H9 (cell line): Measurements from ENCODE around the gene MLPH. TPM values are rescaled to one million over a fixed set of nuclear protein-coding genes. Genes with fewer than 3 reads are reported as not detected.

ENCODE experiments used
- DNase-seq: peaks from one replicate; pipeline ENCODE4 v3.0.0-alpha.2; 2017
- H2AFZ ChIP-seq: one replicate; pipeline ENCODE4 v1.6.1; 2013; ENCODE audit warnings: mild to moderate bottlenecking, low read length, control low read depth, moderate library complexity
- H2AK5ac ChIP-seq: 2 replicates; pipeline ENCODE4 v1.6.1; 2013; ENCODE audit warnings: low read length, control low read depth, mixed read lengths; ENCODE audit not compliant: insufficient read length
- H2BK120ac ChIP-seq: one replicate; pipeline ENCODE4 v1.6.1; 2013; ENCODE audit warnings: low read depth, mild to moderate bottlenecking, low read length, control low read depth, inconsistent platforms; ENCODE audit not compliant: poor library complexity, severe bottlenecking
- H2BK12ac ChIP-seq: 2 replicates; pipeline ENCODE4 v1.6.1; 2013; ENCODE audit warnings: low read length, control low read depth, mixed read lengths, low read depth; ENCODE audit not compliant: insufficient read length
- H2BK15ac ChIP-seq: 2 replicates; pipeline ENCODE4 v1.6.1; 2013; ENCODE audit warnings: low read depth, low read length, control low read depth
- H2BK20ac ChIP-seq: one replicate; pipeline ENCODE4 v1.6.1; 2013; ENCODE audit warnings: low read depth, mild to moderate bottlenecking, low read length, control low read depth, inconsistent platforms; ENCODE audit not compliant: poor library complexity, severe bottlenecking
- H2BK5ac ChIP-seq: 2 replicates; pipeline ENCODE4 v1.6.1; 2013; ENCODE audit warnings: low read length, control low read depth, mixed read lengths; ENCODE audit not compliant: insufficient read length
- H3K14ac ChIP-seq: 2 replicates; pipeline ENCODE4 v1.6.1; 2013; ENCODE audit warnings: low read length, control low read depth; ENCODE audit not compliant: insufficient read depth
- H3K18ac ChIP-seq: 2 replicates; pipeline ENCODE4 v1.6.1; 2013; ENCODE audit warnings: low read depth, mild to moderate bottlenecking, mixed read lengths, low read length, control low read depth; ENCODE audit not compliant: insufficient read length
- H3K23ac ChIP-seq: 2 replicates; pipeline ENCODE4 v1.6.1; 2013; ENCODE audit warnings: low read length, control low read depth, mixed read lengths, low read depth; ENCODE audit not compliant: insufficient read length
- H3K23me2 ChIP-seq: 2 replicates; pipeline ENCODE4 v1.6.1; 2013; ENCODE audit warnings: low read depth, mild to moderate bottlenecking, mixed read lengths, low read length, control low read depth; ENCODE audit not compliant: insufficient read length, poor library complexity, severe bottlenecking
- H3K27ac ChIP-seq: 2 replicates; pipeline ENCODE4 v1.5.1; 2013; ENCODE audit warnings: low read length, control low read depth, mixed read lengths, low read depth; ENCODE audit not compliant: insufficient read length
- H3K27me3 ChIP-seq: 2 replicates; pipeline ENCODE4 v1.6.1; 2013; ENCODE audit warnings: low read length, control low read depth, inconsistent platforms; ENCODE audit not compliant: insufficient read depth
- H3K4ac ChIP-seq: 2 replicates; pipeline ENCODE4 v1.6.1; 2013; ENCODE audit warnings: low read depth, mild to moderate bottlenecking, control low read depth, inconsistent platforms, low read length, moderate library complexity
- H3K4me1 ChIP-seq: 2 replicates; pipeline ENCODE4 v1.6.1; 2013; ENCODE audit warnings: low read length, control low read depth, inconsistent platforms; ENCODE audit not compliant: insufficient read depth
- H3K4me2 ChIP-seq: 2 replicates; pipeline ENCODE4 v1.6.1; 2013; ENCODE audit warnings: low read length, control low read depth, mixed read lengths; ENCODE audit not compliant: insufficient read length, insufficient read depth
- H3K56ac ChIP-seq: 2 replicates; pipeline ENCODE4 v1.6.1; 2013; ENCODE audit warnings: low read depth, mild to moderate bottlenecking, mixed read lengths, low read length, control low read depth; ENCODE audit not compliant: insufficient read length
- H3K79me1 ChIP-seq: 2 replicates; pipeline ENCODE4 v1.6.1; 2013; ENCODE audit warnings: low read depth, mild to moderate bottlenecking, moderate library complexity, low read length, control low read depth, inconsistent platforms; ENCODE audit not compliant: insufficient read depth, poor library complexity, severe bottlenecking
- H3K79me2 ChIP-seq: 2 replicates; pipeline ENCODE4 v1.6.1; 2013; ENCODE audit warnings: low read length, control low read depth, inconsistent platforms; ENCODE audit not compliant: insufficient read depth
- H3K9ac ChIP-seq: 2 replicates; pipeline ENCODE4 v1.6.1; 2013; ENCODE audit warnings: low read length, control low read depth, mixed read lengths; ENCODE audit not compliant: insufficient read length; ENCODE audit errors: extremely low read depth
- H3K9me3 ChIP-seq: one replicate; pipeline ENCODE4 v1.6.1; 2013; ENCODE audit warnings: low read depth, low read length, inconsistent platforms; ENCODE audit not compliant: control insufficient read depth
- H3T11ph ChIP-seq: one replicate; pipeline ENCODE4 v1.6.1; 2013; ENCODE audit warnings: mild to moderate bottlenecking, low read length, control low read depth, inconsistent platforms
- H4K20me1 ChIP-seq: one replicate; pipeline ENCODE4 v1.6.1; 2013; ENCODE audit not compliant: control insufficient read depth, insufficient read length, insufficient read depth
- H4K5ac ChIP-seq: 2 replicates; pipeline ENCODE4 v1.6.1; 2013; ENCODE audit warnings: low read depth, mild to moderate bottlenecking, mixed read lengths, low read length, control low read depth; ENCODE audit not compliant: insufficient read length
- H4K8ac ChIP-seq: replicated peaks from 2 replicates; pipeline ENCODE4 v1.6.1; 2013; ENCODE audit warnings: low read length, control low read depth, mixed read lengths, low read depth; ENCODE audit not compliant: insufficient read length
- H4K91ac ChIP-seq: 2 replicates; pipeline ENCODE4 v1.6.1; 2013; ENCODE audit warnings: low read depth, mild to moderate bottlenecking, moderate library complexity, mixed read lengths, low read length, control low read depth; ENCODE audit not compliant: insufficient read length
- H3K27ac Mint-ChIP-seq, 3 experiments: 2 replicates in 2 of 3; 3 replicates in 1 of 3; pipeline ENCODE4 v1.8.0; 2020 to 2021; ENCODE audit warnings: mixed read lengths in 3 of 3, mild to moderate bottlenecking in 1 of 3, moderate library complexity in 1 of 3
- H3K27me3 Mint-ChIP-seq: 2 replicates; pipeline ENCODE4 v1.8.0; 2021; ENCODE audit warnings: low read depth, mild to moderate bottlenecking, moderate library complexity, mixed read lengths
- H3K36me3 Mint-ChIP-seq, 3 experiments: 2 replicates in 2 of 3; 3 replicates in 1 of 3; pipeline ENCODE4 v1.8.0; 2020 to 2021; ENCODE audit warnings: low read depth in 3 of 3, mixed read lengths in 3 of 3; ENCODE audit not compliant: insufficient read depth in 1 of 3
- H3K4me1 Mint-ChIP-seq, 2 experiments: 2 replicates each; pipeline ENCODE4 v1.8.0; 2020; ENCODE audit warnings: mixed read lengths in 2 of 2
- H3K4me3 Mint-ChIP-seq, 2 experiments: 2 replicates in 1 of 2; 3 replicates in 1 of 2; pipeline ENCODE4 v1.8.0; 2020 to 2021; ENCODE audit warnings: mild to moderate bottlenecking in 2 of 2, mixed read lengths in 2 of 2, moderate library complexity in 1 of 2
- H3K9me3 Mint-ChIP-seq, 2 experiments: 2 replicates in 1 of 2; 3 replicates in 1 of 2; pipeline ENCODE4 v1.8.0; 2020; ENCODE audit warnings: mild to moderate bottlenecking in 2 of 2, mixed read lengths in 2 of 2, moderate library complexity in 1 of 2
- CTCF ChIP-seq: fragments of 200-600 bp; sonication (generic); conservative IDR thresholded peaks from 3 replicates; pipeline ENCODE4 v1.8.0; 2021; ENCODE audit warnings: antibody characterized with exemption, mild to moderate bottlenecking
- WGBS: extraction: QIAGEN DNeasy Blood & Tissue Kit; methylation state at CpG from one replicate; pipeline ENCODE4 v1.1.7; 2013; ENCODE audit warnings: missing lambda C conversion rate, low lambda C conversion rate, mixed read lengths; ENCODE audit not compliant: insufficient read length; ENCODE audit errors: extremely low coverage; 5-methylcytosine and 5-hydroxymethylcytosine counted together
- total RNA-seq: library from RNA; stranded (reverse); gene quantifications from 2 replicates; pipeline ENCODE4 v1.2.1, GENCODE V29; 2021

The MLPH gene
- total RNA-seq, 1 experiment from 2014 or later, result 3.4 TPM

GRCh38 chr2:237479747-237480146 is 7.3 kb upstream of the MLPH start:
- H3K27ac ChIP-seq, result no peak overlapping the region
- H2BK120ac ChIP-seq, result no peak overlapping the region
- no peak overlapping the region for H2BK5ac ChIP-seq
- no peaks in the 10 kb centered on the region for H3K36me3 Mint-ChIP-seq
- H3K27me3 Mint-ChIP-seq, result peaks cover 82% of the 10 kb centered on the region
- no peaks in the 10 kb centered on the region for H4K20me1 ChIP-seq
- H3K18ac ChIP-seq, result no peak overlapping the region
- H3K23me2 ChIP-seq, result peaks cover 5% of the 10 kb centered on the region
- H2BK12ac ChIP-seq, result no peak overlapping the region
- no peak overlapping the region for H3K14ac ChIP-seq
- H3K4me1 Mint-ChIP-seq, result peaks cover 10 to 13% of the 10 kb centered on the region in 2 experiments
- no peak overlapping the region for H3K4ac ChIP-seq
- H3T11ph ChIP-seq, result no peak overlapping the region
- no peak overlapping the region for H3K4me3 Mint-ChIP-seq
- H4K91ac ChIP-seq, result no peak overlapping the region
- 0 out of 2 replicates have a peak, but pooled peaks cover 4% of the 10 kb centered on the region for H3K4me1 ChIP-seq
- no peaks in the 10 kb centered on the region for H3K9me3 ChIP-seq
- H3K23ac ChIP-seq, result no peak overlapping the region
- H3K79me1 ChIP-seq, result no peaks in the 10 kb centered on the region
- no peak overlapping the region for H3K9ac ChIP-seq
- no peak for TF ChIP-seq CTCF
- H3K56ac ChIP-seq, result no peak overlapping the region
- peaks cover 4% of the 10 kb centered on the region; the same call in 1 of the 2 replicates for H3K27me3 ChIP-seq
- H2BK15ac ChIP-seq, result no peak overlapping the region
- H3K27ac Mint-ChIP-seq, result no peak overlapping the region
- H2AK5ac ChIP-seq, result no peak overlapping the region
- no peak for DNase-seq
- no peak overlapping the region for H3K4me2 ChIP-seq
- no peaks in the 10 kb centered on the region for H3K9me3 Mint-ChIP-seq
- no peak overlapping the region for H4K8ac ChIP-seq
- WGBS, result no CpG with 5 or more reads among the region's 4 CpGs
- H4K5ac ChIP-seq, result no peak overlapping the region
- H2BK20ac ChIP-seq, result no peak overlapping the region
- H2AFZ ChIP-seq, result no peak overlapping the region
- H3K79me2 ChIP-seq, result no peaks in the 10 kb centered on the region
